Common myeloid progenitor, CD34-positive (primary cell): ENCODE results near the gene MAFG.

ENCODE experiments used
- CTCF ChIA-PET: fragments of 350-600 bp; sonication (Branson Sonifier 250); formaldehyde crosslinking; loops from one replicate; lab custom pipeline; 2021; ENCODE audit warnings: antibody characterized with exemption; lab: Charles Lee
- POLR2A ChIA-PET: fragments of 350-600 bp; sonication (Branson Sonifier 250); formaldehyde crosslinking; loops from one replicate; lab custom pipeline; 2021; ENCODE audit warnings: antibody characterized with exemption; lab: Charles Lee
- DNase-seq, 3 donors: peaks; one replicate each; pipeline versions ENCODE4 v3.0.0 to v3.0.0-alpha.2; 2013
- H3K27ac ChIP-seq, 2 experiments: 1 replicate in 1 of 2; 2 replicates in 1 of 2; pipeline ENCODE4 v1.7.0; 2013; ENCODE audit warnings: inconsistent platforms in 2 of 2, low read length in 2 of 2, mild to moderate bottlenecking in 2 of 2, low read depth in 1 of 2, moderate library complexity in 1 of 2; ENCODE audit not compliant: severe bottlenecking in 2 of 2, insufficient read depth in 1 of 2, poor library complexity in 1 of 2
- H3K27me3 ChIP-seq, 5 experiments: replicated peaks in 2 of 5; 1 replicate in 3 of 5; 2 replicates in 2 of 5; pipeline versions ENCODE4 v1.6.1 to v1.7.0; 2013; ENCODE audit warnings: low read length in 4 of 5, mild to moderate bottlenecking in 2 of 5, moderate library complexity in 2 of 5, inconsistent platforms in 1 of 5; ENCODE audit not compliant: insufficient read depth in 5 of 5, control insufficient read depth in 4 of 5
- H3K36me3 ChIP-seq, 4 experiments: 1 replicate in 2 of 4; 2 replicates in 2 of 4; pipeline versions ENCODE4 v1.6.1 to v1.7.0; 2013; ENCODE audit warnings: low read length in 3 of 4, control low read depth in 1 of 4, mild to moderate bottlenecking in 1 of 4; ENCODE audit not compliant: control insufficient read depth in 4 of 4, insufficient read depth in 4 of 4
- H3K4me1 ChIP-seq, 4 experiments: 1 replicate in 3 of 4; 2 replicates in 1 of 4; pipeline versions ENCODE4 v1.6.1 to v1.7.1; 2013; ENCODE audit warnings: low read length in 3 of 4, mild to moderate bottlenecking in 3 of 4, control low read depth in 1 of 4, inconsistent platforms in 1 of 4, moderate library complexity in 1 of 4; ENCODE audit not compliant: control insufficient read depth in 4 of 4, insufficient read depth in 4 of 4; ENCODE audit errors: control extremely low read depth in 1 of 4
- H3K4me3 ChIP-seq, 7 experiments: 1 replicate in 4 of 7; 2 replicates in 3 of 7; pipeline versions ENCODE4 v1.5.1 to v1.7.0; 2013; ENCODE audit warnings: mild to moderate bottlenecking in 7 of 7, low read length in 6 of 7, moderate library complexity in 6 of 7, inconsistent platforms in 2 of 7, low read depth in 2 of 7, control low read depth in 1 of 7; ENCODE audit not compliant: insufficient read depth in 4 of 7, control insufficient read depth in 1 of 7; ENCODE audit errors: extremely low read depth in 1 of 7
- H3K9me3 ChIP-seq, 5 experiments: 1 replicate in 4 of 5; 2 replicates in 1 of 5; pipeline versions ENCODE4 v1.6.1 to v1.7.1; 2013; ENCODE audit warnings: low read length in 4 of 5, mild to moderate bottlenecking in 2 of 5, inconsistent platforms in 1 of 5, low read depth in 1 of 5, moderate library complexity in 1 of 5; ENCODE audit not compliant: control insufficient read depth in 4 of 5, insufficient read depth in 2 of 5; ENCODE audit errors: control extremely low read depth in 1 of 5
- WGBS: methylation state at CpG from one replicate; pipeline ENCODE4 v1.1.5; 2013; ENCODE audit not compliant: insufficient coverage; 5-methylcytosine and 5-hydroxymethylcytosine counted together

The MAFG gene

DNA sequence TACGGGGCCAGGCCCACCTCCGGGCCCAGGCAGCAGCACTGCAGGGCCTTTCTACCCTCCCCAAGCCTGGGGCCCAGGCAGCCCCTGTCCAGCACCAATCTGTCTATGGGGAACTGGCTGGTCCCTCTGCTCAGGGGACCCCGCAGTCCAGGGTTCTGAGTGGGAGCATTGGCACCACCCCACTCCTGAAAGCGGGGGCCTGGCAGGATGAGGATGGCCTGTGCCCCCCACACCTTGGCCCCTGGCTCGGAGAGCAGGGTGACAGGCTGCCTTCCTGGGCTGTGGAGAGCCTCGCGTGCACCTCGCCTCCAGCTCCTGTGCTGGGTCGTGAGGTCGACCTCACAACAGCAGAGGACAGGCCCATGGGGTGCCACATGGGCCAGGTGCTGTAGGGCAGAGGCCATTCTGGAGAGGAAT lies 24.1 kb downstream of the MAFG start:
- ChIA-PET POLR2A (no interaction called here), CTCF (no interaction called here)
- H3K4me1 ChIP-seq = peaks cover 0 to 16% (median 8%) of the 10 kb centered on the region in 4 experiments
- H3K36me3 ChIP-seq = peaks cover 8 to 76% (median 30%) of the 10 kb centered on the region in 4 experiments
- no peak for DNase-seq
- H3K27me3 ChIP-seq = peaks cover 0 to 34% (median 7%) of the 10 kb centered on the region in 5 experiments
- H3K4me3 ChIP-seq = no peak overlapping the region
- no peak overlapping the region for H3K27ac ChIP-seq
- WGBS = 99% methylated on average over 7 of the region's 10 CpGs
- H3K9me3 ChIP-seq = no peaks in the 10 kb centered on the region

DNA sequence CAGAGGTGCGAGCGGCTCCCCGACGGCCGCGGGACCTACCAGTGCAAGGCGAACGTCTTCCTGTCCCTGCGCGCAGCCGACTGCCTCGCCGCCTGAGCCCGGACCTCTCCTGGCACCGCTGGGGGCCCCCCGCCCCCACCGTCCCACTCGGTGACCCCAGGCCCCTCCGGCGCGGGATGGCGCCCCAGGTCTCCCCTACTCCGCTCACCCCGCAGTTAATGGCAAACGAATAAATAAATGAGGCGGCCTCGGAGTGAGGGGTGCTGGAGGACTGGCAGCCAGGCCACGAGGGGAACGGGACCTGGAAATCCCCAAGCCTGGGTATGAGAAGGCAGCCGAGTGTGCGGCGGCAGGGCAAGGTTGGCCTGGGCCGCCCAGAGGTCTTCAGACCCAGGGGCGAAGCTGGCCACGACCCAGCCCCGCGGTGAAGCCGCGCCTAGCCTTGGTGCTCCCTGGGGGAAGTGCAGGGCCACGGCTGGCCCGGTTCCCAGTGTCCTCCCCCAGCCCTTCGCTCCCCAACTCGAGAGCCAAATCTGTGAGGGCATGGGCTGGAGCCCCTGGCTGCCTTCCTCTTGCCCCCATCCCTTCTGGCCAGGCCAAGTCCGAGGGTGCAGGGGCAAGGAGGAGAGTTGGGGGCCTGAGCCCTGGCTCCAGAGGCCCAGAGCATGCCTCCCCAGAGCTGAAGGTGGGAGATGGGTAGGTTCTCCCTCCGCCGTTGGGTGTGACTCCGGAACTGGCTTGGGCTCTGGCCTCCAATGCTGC lies 24.7 kb downstream of the MAFG start:
- no peak overlapping the region for H3K27ac ChIP-seq
- peaks cover 0 to 34% (median 7%) of the 10 kb centered on the region in 5 experiments for H3K27me3 ChIP-seq
- DNase-seq = peak in 2 of 3 donors; percentile 31 to 41
- peaks cover 10 to 76% (median 30%) of the 10 kb centered on the region in 4 experiments for H3K36me3 ChIP-seq
- 36% methylated on average over 46 of the region's 47 CpGs for WGBS
- H3K4me3 ChIP-seq = peak overlapping the region in 1 of 7 experiments; percentile 26
- CTCF ChIA-PET = no interaction called here
- H3K9me3 ChIP-seq = no peaks in the 10 kb centered on the region
- peaks cover 0 to 16% (median 8%) of the 10 kb centered on the region in 4 experiments for H3K4me1 ChIP-seq
- POLR2A ChIA-PET = interaction anchor here (0.6 kb wide), 1 partner anchor 432 kb away, joined by 3 read pairs; no protein-coding TSS in a partner anchor

DNA sequence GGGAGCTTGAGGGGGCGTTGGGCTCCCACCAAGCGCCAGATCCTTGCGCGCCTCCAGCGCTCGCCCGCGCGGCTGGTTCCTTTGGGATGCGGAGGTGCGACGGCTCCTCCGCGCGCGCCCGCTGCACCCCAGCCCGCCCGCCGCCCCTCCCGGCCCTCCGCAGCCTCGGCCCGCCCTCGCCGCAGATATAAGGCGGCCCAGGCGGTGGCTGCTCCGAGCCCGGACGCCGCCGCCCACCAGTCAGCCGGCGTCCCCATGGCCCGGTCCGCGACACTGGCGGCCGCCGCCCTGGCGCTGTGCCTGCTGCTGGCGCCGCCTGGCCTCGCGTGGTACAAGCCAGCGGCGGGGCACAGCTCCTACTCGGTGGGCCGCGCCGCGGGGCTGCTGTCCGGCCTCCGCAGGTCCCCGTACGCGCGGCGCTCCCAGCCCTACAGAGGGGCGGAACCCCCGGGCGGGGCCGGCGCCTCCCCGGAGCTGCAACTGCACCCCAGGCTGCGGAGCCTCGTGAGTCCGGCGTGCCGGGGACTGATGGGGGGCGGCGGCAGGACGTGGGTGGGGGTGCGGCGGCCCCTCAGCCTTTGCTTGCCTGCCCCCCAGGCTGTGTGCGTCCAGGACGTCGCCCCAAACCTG lies 25.4 kb downstream of the MAFG start, which contains the start of gene NPB:
Gene NPB (plus strand): TSS at position 216 of the 630 bp plus-strand sequence. CDS start 40 bp downstream, at position 256.
- Histone ChIP-seq H3K4me1 (peaks cover 0 to 16% (median 8%) of the 10 kb centered on the region in 4 experiments), H3K27me3 (peaks cover 0 to 34% (median 7%) of the 10 kb centered on the region in 5 experiments), H3K9me3 (no peaks in the 10 kb centered on the region), H3K4me3 (peak within 1 kb of the TSS in 4 of 7 experiments; percentile 23 to 52 (median 25)), H3K27ac (no peak within 1 kb of the TSS), H3K36me3 (peaks cover 13 to 73% (median 31%) of the 10 kb centered on the region in 4 experiments)
- POLR2A ChIA-PET = interaction anchor here (0.6 kb wide), 1 partner anchor 433 kb away, joined by 3 read pairs; no protein-coding TSS in a partner anchor
- DNase-seq = peak in 2 of 3 donors; percentile 24 to 51
- CTCF ChIA-PET = interaction anchor here (1.5 kb wide), 2 partner anchors 15 to 25 kb away, joined by 3 read pairs; partner anchors contain the start of gene MAFG
- under 1% methylated on average over 50 of the region's 79 CpGs for WGBS

DNA sequence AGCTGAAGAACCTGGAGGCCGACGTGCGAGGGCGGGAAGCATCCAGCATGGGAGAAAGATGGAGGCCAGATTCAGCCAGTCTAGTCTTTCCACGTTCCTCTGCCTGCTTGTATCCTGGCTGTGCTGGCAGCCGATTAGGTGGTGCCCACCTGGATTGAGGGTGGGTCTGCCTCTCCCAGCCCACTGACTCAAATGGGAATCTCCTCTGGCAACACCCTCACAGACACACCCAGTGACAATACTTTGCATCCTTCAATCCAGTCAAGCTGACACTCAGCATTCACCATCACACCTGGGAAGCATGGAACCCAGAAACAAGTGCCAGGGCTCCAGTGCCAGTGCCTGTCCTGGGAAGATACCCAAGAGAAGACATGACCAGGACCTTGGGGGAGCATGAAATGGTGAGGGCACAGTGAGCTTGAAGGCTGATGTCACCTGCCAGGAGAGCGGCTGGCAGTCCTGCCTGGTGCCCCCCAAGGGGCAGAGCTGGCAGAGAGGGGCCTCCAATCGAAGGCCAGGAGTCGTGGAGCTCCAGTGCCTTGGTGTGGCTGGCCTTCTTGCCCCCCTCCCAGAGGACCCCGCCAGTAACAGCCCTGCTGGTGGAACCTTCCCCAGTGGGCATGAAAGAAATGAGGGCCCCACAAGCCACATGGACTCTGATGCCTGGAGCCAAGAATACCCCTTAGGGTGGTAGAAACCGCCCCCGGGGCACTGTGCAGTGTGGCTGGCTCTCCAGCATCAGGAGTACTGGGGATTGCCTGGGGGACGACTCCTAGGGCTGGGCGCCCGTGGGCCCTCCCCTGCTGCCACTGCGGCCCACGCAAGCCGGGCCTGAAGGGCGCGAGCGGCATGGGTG lies 26.1 kb downstream of the MAFG start:
- H3K27me3 ChIP-seq = peaks cover 0 to 34% (median 7%) of the 10 kb centered on the region in 5 experiments

DNA sequence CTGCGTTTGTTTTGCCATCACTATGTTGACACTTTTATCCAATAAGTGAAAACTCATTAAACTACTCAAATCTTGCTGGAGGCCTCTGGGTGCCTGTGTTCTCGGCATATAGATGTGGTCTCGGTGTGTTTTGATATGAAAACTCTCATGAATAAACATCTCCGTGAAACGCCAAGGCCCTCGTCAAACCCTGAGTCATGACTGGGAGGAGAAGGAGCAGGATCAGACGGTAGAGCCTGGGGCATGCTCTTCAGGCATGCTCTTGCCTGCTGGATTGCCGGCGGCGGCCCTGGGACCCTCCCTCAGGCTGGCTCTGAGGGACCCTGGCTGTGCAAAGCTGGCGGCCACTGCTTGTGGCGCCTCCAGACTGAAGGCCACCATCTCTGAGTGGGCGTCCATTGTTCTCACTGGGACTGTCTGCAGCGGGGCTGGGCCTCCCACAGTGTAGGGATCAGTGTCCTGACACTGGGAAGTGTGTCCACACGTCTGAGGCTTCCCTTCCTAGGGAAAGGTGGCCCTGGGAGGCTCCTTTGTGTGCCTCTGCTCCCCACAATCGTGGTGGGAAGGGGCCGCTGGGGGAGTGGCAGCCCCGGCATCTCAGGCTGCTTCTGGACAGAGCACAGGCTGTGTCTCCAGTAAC lies 27.2 kb downstream of the MAFG start:
- ChIA-PET POLR2A (no interaction called here), CTCF (interaction anchor here (1.5 kb wide), 1 partner anchor 17 kb away, joined by 3 read pairs; no protein-coding TSS in a partner anchor)
- Histone ChIP-seq H3K27ac (no peak overlapping the region), H3K36me3 (peaks cover 13 to 61% (median 38%) of the 10 kb centered on the region in 4 experiments), H3K4me1 (peaks cover 0 to 16% (median 8%) of the 10 kb centered on the region in 4 experiments), H3K27me3 (peaks cover 0 to 34% (median 7%) of the 10 kb centered on the region in 5 experiments), H3K9me3 (no peaks in the 10 kb centered on the region), H3K4me3 (no peak overlapping the region)
- WGBS = 92% methylated on average over 17 of the region's 18 CpGs
- DNase-seq = no peak

More for the DNA sequence above, 26.1 kb downstream of the MAFG start:
- Histone ChIP-seq H3K4me1 (peaks cover 0 to 16% (median 8%) of the 10 kb centered on the region in 4 experiments), H3K9me3 (no peaks in the 10 kb centered on the region), H3K27ac (no peak overlapping the region), H3K36me3 (peaks cover 13 to 68% (median 32%) of the 10 kb centered on the region in 4 experiments), H3K4me3 (peak overlapping the region in 3 of 7 experiments; percentile 24 to 52 (median 26))
- 84% methylated on average over 14 of the region's 21 CpGs for WGBS
- ChIA-PET POLR2A (no interaction called here), CTCF (interaction anchor here (1.5 kb wide), 2 partner anchors 16 to 26 kb away, joined by 3 read pairs; partner anchors contain the start of gene MAFG)
- no peak for DNase-seq
